Mucosa of descending colon (tissue), 3 donors: Measurements from ENCODE around the gene ZNF423. TPM values are rescaled to one million over a fixed set of nuclear protein-coding genes. Genes with fewer than 3 reads are reported as not detected.

Source experiments
- ATAC-seq: fragments of 200-7000 bp; cut with Tn5 transposase; one replicate; pipeline ENCODE4 v1.9.1; 2020; ENCODE audit warnings: mild to moderate bottlenecking, moderate library complexity
- DNase-seq, 3 donors: peaks; one replicate each; pipeline ENCODE4 v3.0.0-alpha.2; 2020
- H3K36me3 ChIP-seq: fragments of 200-600 bp; one replicate; pipeline ENCODE4 v1.8.0; 2021; ENCODE audit warnings: low read depth, mild to moderate bottlenecking
- H3K4me1 ChIP-seq: fragments of 200-600 bp; one replicate; pipeline ENCODE4 v1.8.0; 2021; ENCODE audit warnings: low read depth, mild to moderate bottlenecking
- H3K4me3 ChIP-seq: fragments of 200-600 bp; one replicate; pipeline ENCODE4 v1.8.0; 2021; ENCODE audit warnings: mild to moderate bottlenecking
- H3K9me3 ChIP-seq: fragments of 200-600 bp; one replicate; pipeline ENCODE4 v1.8.0; 2021; ENCODE audit warnings: mild to moderate bottlenecking
- CTCF ChIP-seq: fragments of 200-600 bp; IDR thresholded peaks from one replicate; pipeline ENCODE4 v1.8.0; 2022; ENCODE audit warnings: antibody characterized with exemption, mild to moderate bottlenecking
- intact Hi-C, 2 donors: fragments of 100-400 bp; cut with DNase I in 1 of 2; cut with micrococcal nuclease in 1 of 2; formaldehyde crosslinking; loops; one replicate each; pipeline versions ENCODE4 v1.11.0 to v1.11.1; 2022; cut with DNase I, micrococcal nuclease
- total RNA-seq, 3 donors: library from RNA; stranded (reverse); fragmentation: NEBNext Ultra II Directional in 2 of 3; extraction: Animal tissue kit (Norgen Biotek cat#: 25700) in 2 of 3; gene quantifications; one replicate each; pipeline versions ENCODE4 v1.2.1 to v1.2.4, GENCODE V29; 2021 to 2023
- donor health status: DM: no; HTN: no; CAD: no; lungs with moderate emphysema.
- donor health status: DM: no; HTN: no; CAD: no.
- donor health status: DM: no; HTN: yes; CAD: no.

The ZNF423 gene
- total RNA-seq, 3 donors from 2014 or later: 6.7 to 11.6 (median 11.0) TPM

GRCh38 chr16:49727611-49728010 is 128.3 kb downstream of the ZNF423 start:
- no peak for DNase-seq
- no peaks in the 10 kb centered on the region for H3K4me1 ChIP-seq
- no peak overlapping the region for H3K4me3 ChIP-seq
- no peaks in the 10 kb centered on the region for H3K36me3 ChIP-seq
- H3K9me3 ChIP-seq: no peaks in the 10 kb centered on the region
- intact Hi-C loops: no loop called here
- TF ChIP-seq CTCF: no peak
- no peak for ATAC-seq

GRCh38 chr16:49726155-49726554 is 129.8 kb downstream of the ZNF423 start:
- H3K4me3 ChIP-seq: no peak overlapping the region
- ATAC-seq (no peak), DNase-seq (no peak)
- intact Hi-C loops: no loop called here
- no peaks in the 10 kb centered on the region for H3K4me1 ChIP-seq
- H3K36me3 ChIP-seq: no peaks in the 10 kb centered on the region
- H3K9me3 ChIP-seq: no peaks in the 10 kb centered on the region
- no peak for TF ChIP-seq CTCF

- DNase-seq (no peak), ATAC-seq (no peak)
- Histone ChIP-seq H3K9me3 (no peaks in the 10 kb centered on the region), H3K4me1 (no peaks in the 10 kb centered on the region), H3K4me3 (no peak overlapping the region), H3K36me3 (no peaks in the 10 kb centered on the region)
- TF ChIP-seq CTCF: no peak
- intact Hi-C loops: no loop called here
Observed at GRCh38 chr16:49725651-49726050, 130.3 kb downstream of the ZNF423 start.

- H3K4me1 ChIP-seq: no peaks in the 10 kb centered on the region
- H3K9me3 ChIP-seq: no peaks in the 10 kb centered on the region
- DNase-seq (no peak), ATAC-seq (no peak)
- no peak overlapping the region for H3K4me3 ChIP-seq
- intact Hi-C loops: no loop called here
- no peaks in the 10 kb centered on the region for H3K36me3 ChIP-seq
- TF ChIP-seq CTCF: no peak
Observed at GRCh38 chr16:49724774-49725173, 131.1 kb downstream of the ZNF423 start.

- ATAC-seq: no peak
- TF ChIP-seq CTCF: no peak
- intact Hi-C loops: no loop called here
- H3K36me3 ChIP-seq: no peaks in the 10 kb centered on the region
- no peak overlapping the region for H3K4me3 ChIP-seq
- DNase-seq: no peak
- H3K4me1 ChIP-seq: no peaks in the 10 kb centered on the region
- H3K9me3 ChIP-seq: no peaks in the 10 kb centered on the region
Observed at GRCh38 chr16:49723310-49723709, 132.6 kb downstream of the ZNF423 start.

GRCh38 chr16:49720225-49720624 is 135.7 kb downstream of the ZNF423 start:
- Histone ChIP-seq H3K36me3 (no peaks in the 10 kb centered on the region), H3K4me1 (no peaks in the 10 kb centered on the region), H3K4me3 (no peak overlapping the region), H3K9me3 (no peaks in the 10 kb centered on the region)
- intact Hi-C loops: no loop called here
- no peak for DNase-seq
- TF ChIP-seq CTCF: no peak
- ATAC-seq: no peak
